Inflammatory macrophage (primary cell): ENCODE measurements around the gene ROR1.

Source experiments
- DNase-seq, 2 donors: peaks; one replicate each; pipeline ENCODE4 v3.0.0-alpha.2; 2020 to 2022

The ROR1 gene

GRCh38 chr1:63981408-63981773 is 207.6 kb downstream of the ROR1 start:
- no peak for DNase-seq

- DNase-seq, result no peak
Observed at GRCh38 chr1:63982201-63982600, 208.4 kb downstream of the ROR1 start.

GRCh38 chr1:63983391-63984256 is 209.8 kb downstream of the ROR1 start:
- no peak for DNase-seq

- no peak for DNase-seq
Observed at GRCh38 chr1:63984257-63984929, 210.6 kb downstream of the ROR1 start.

- no peak for DNase-seq
Observed at GRCh38 chr1:63984930-63985290, 211.1 kb downstream of the ROR1 start.

- no peak for DNase-seq
Observed at GRCh38 chr1:63987014-63987627, 213.3 kb downstream of the ROR1 start.

- DNase-seq, result no peak
Observed at GRCh38 chr1:63987628-63988024, 213.8 kb downstream of the ROR1 start.

GRCh38 chr1:63988941-63989340 is 215.1 kb downstream of the ROR1 start:
- no peak for DNase-seq

GRCh38 chr1:63991685-63992084 is 217.9 kb downstream of the ROR1 start:
- no peak for DNase-seq

- DNase-seq, result no peak
Observed at GRCh38 chr1:64000021-64000420, 226.2 kb downstream of the ROR1 start.

GRCh38 chr1:64001038-64001437 is 227.2 kb downstream of the ROR1 start:
- DNase-seq, result no peak

- DNase-seq, result no peak
Observed at GRCh38 chr1:64004451-64005025, 230.7 kb downstream of the ROR1 start.

- DNase-seq, result no peak
Observed at GRCh38 chr1:64005801-64006200, 232.0 kb downstream of the ROR1 start.

- DNase-seq, result peak in 1 of 2 donors; percentile 1
Observed at GRCh38 chr1:64006276-64007051, 232.6 kb downstream of the ROR1 start.

GRCh38 chr1:64010316-64010715 is 236.5 kb downstream of the ROR1 start:
- no peak for DNase-seq

GRCh38 chr1:64013395-64013794 is 239.6 kb downstream of the ROR1 start:
- DNase-seq, result no peak

- peak in 1 of 2 donors; percentile 8 for DNase-seq
Observed at GRCh38 chr1:64019818-64020217, 246.0 kb downstream of the ROR1 start.

- no peak for DNase-seq
Observed at GRCh38 chr1:64021066-64021465, 247.2 kb downstream of the ROR1 start.

GRCh38 chr1:64025051-64025450 is 251.2 kb downstream of the ROR1 start:
- no peak for DNase-seq

GRCh38 chr1:64029037-64029436 is 255.2 kb downstream of the ROR1 start:
- no peak for DNase-seq

- DNase-seq, result no peak
Observed at GRCh38 chr1:64030411-64030810, 256.6 kb downstream of the ROR1 start.

GRCh38 chr1:64031236-64031635 is 257.4 kb downstream of the ROR1 start:
- no peak for DNase-seq
